ENCODE data around the gene THOP1.
A peak's percentile ranks its signal among the peaks of the same experiment; 100 is the strongest.
"Not testable (repeated sequence)": the region's sequence is repeated elsewhere in the genome, so short reads cannot be mapped to it uniquely, and the experiment has no call there.

The THOP1 gene

GRCh38 chr19:2816641-2817040, 31.3 kb downstream of the THOP1 start:
- peak; percentile 6 for DNase-seq (ENCODE audit: insufficient read length, low spot score)
- no peak for TF ChIP-seq POLR2A (IDR thresholded peaks at IDR 0.05; ENCODE audit: low read depth, low read length)
- no peak for FAIRE-seq

- FAIRE-seq: not testable (repeated sequence)
- peak; percentile 21 for DNase-seq (ENCODE audit: insufficient read length, low spot score)
These were observed 32.0 kb downstream of the THOP1 start for GRCh38 chr19:2817237-2817829.

GRCh38 chr19:2819540-2820111, 34.3 kb downstream of the THOP1 start, which contains the start of gene ZNF554:
Gene ZNF554 (plus strand): TSS chr19:2819868. CDS start chr19:2820072, 204 bp downstream.
- peak; percentile 99 for DNase-seq (ENCODE audit: insufficient read length, low spot score)
- peak; percentile 64; the same call in 1 of the 2 replicates for TF ChIP-seq POLR2A (IDR thresholded peaks at IDR 0.05; ENCODE audit: low read depth, low read length)
- no peak for FAIRE-seq

- FAIRE-seq: no peak
- TF ChIP-seq POLR2A (IDR thresholded peaks at IDR 0.05; ENCODE audit: low read depth, low read length): no peak
- DNase-seq (ENCODE audit: insufficient read length, low spot score): peak; percentile 40
These were observed 34.9 kb downstream of the THOP1 start for GRCh38 chr19:2820112-2820702.

- no peak for TF ChIP-seq POLR2A (IDR thresholded peaks at IDR 0.05; ENCODE audit: low read depth, low read length)
- DNase-seq (ENCODE audit: insufficient read length, low spot score) (no peak), FAIRE-seq (no peak)
These were observed 37.5 kb downstream of the THOP1 start for GRCh38 chr19:2822846-2823245.

GRCh38 chr19:2823646-2824045, 38.3 kb downstream of the THOP1 start:
- no peak for TF ChIP-seq POLR2A (IDR thresholded peaks at IDR 0.05; ENCODE audit: low read depth, low read length)
- DNase-seq (ENCODE audit: insufficient read length, low spot score) (no peak), FAIRE-seq (no peak)

- FAIRE-seq (no peak), DNase-seq (ENCODE audit: insufficient read length, low spot score) (no peak)
- no peak for TF ChIP-seq POLR2A (IDR thresholded peaks at IDR 0.05; ENCODE audit: low read depth, low read length)
These were observed 38.8 kb downstream of the THOP1 start for GRCh38 chr19:2824129-2824528.

GRCh38 chr19:2827022-2827421, 41.7 kb downstream of the THOP1 start:
- FAIRE-seq (no peak), DNase-seq (ENCODE audit: insufficient read length, low spot score) (no peak)
- TF ChIP-seq POLR2A (IDR thresholded peaks at IDR 0.05; ENCODE audit: low read depth, low read length): no peak

- no peak for FAIRE-seq
- no peak for TF ChIP-seq POLR2A (IDR thresholded peaks at IDR 0.05; ENCODE audit: low read depth, low read length)
These were observed 42.7 kb downstream of the THOP1 start for GRCh38 chr19:2827840-2828489.

GRCh38 chr19:2834294-2834871, 49.1 kb downstream of the THOP1 start:
- FAIRE-seq (no peak), DNase-seq (ENCODE audit: insufficient read length, low spot score) (no peak)
- TF ChIP-seq POLR2A (IDR thresholded peaks at IDR 0.05; ENCODE audit: low read depth, low read length): no peak

More at GRCh38 chr19:2827840-2828489, 42.7 kb downstream of the THOP1 start:
- no peak for DNase-seq (ENCODE audit: insufficient read length, low spot score)

- DNase-seq (ENCODE audit: insufficient read length, low spot score) (no peak), FAIRE-seq (no peak)
- no peak for TF ChIP-seq POLR2A (IDR thresholded peaks at IDR 0.05; ENCODE audit: low read depth, low read length)
These were observed 52.1 kb downstream of the THOP1 start for GRCh38 chr19:2837430-2837829.

GRCh38 chr19:2840794-2841791, 55.8 kb downstream of the THOP1 start, which contains the start of gene ZNF555:
Gene ZNF555 (plus strand): TSS chr19:2841475. CDS start chr19:2841573, 98 bp downstream.
- FAIRE-seq (peak; percentile 87), DNase-seq (ENCODE audit: insufficient read length, low spot score) (peak; percentile 100)
- peak; percentile 72 for TF ChIP-seq POLR2A (IDR thresholded peaks at IDR 0.05; ENCODE audit: low read depth, low read length)

Data from H54 (cell line).